Stimulated activated CD8-positive, alpha-beta memory T cell treated with anti-CD3 and anti-CD28 coated beads, Interleukin-15, amount 100 ng/mL, for 24 hours (primary cell): ENCODE data around the gene STARD10.

Experiments
- DNase-seq: peaks from one replicate; pipeline ENCODE4 v3.0.0-alpha.2; 2020; ENCODE audit warnings: low read depth

STARD10 gene

DNA sequence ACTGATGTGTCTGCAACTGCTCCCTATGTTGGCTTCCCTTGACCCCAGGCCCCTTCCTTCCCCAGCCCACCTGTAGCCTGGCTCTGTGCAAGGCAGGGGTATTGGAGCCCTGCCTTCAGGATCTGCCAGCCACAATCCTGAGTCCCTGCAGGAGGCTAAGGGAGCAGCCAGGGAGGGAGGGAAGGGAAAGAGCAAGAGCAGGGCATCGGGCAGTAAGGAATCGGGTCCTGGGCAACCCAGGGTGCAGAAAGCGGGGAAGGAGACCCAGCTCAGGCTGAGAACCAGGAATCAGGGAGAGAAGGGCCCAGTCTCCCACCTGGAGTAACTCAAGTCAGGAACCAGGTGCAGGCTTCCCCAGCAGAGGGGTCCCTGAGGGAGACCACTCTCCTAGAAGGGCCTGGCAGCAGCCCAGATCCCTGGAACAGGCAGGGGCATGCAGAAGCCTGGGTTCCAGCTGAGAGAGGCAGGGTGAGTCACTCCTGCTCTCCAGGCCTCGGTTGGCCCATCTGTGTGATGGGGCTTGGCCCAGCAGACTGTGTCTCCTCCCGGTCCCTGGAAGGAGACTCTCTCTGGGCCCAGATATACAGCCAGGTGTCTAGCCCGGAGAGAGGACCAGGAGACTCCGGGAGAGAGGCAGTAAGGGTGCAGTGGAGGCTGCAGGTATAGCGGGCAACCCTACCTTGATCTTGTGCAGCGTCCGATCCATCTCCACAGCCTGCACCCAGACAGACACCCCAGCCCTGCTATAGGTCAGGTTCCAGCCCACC, 13.4 kb downstream of the STARD10 start:
- DNase-seq: no peak

DNA sequence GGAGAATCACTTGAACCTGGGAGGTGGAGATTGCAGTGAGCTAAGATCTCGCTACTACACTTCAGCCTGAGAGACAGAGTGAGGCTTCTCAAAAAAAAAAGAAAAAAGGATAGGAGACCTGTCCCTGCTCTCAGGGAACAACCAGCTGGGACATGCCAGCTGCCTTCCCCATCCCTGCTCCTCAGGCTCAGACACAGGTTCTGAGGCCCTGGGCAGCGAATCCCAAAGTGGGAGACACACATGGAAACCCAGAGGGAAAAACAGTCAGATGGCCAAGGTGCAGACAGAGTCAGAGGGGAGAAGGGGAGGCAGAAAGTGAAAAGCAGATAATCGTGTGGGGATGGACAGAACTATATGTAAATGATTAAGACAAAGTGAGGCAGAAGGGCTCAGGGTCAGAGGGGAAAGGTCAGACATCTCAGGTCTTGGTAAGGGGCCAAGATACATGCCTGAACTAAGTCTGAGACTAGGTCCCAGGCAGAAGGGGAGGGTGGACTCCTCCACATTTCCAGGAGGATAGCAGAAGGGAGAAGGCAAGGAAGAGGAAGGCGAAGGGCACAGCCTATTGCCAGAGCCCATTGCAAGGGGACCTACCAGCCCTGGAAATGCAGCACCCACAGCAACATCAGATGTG, 14.2 kb downstream of the STARD10 start:
- no peak for DNase-seq

DNA sequence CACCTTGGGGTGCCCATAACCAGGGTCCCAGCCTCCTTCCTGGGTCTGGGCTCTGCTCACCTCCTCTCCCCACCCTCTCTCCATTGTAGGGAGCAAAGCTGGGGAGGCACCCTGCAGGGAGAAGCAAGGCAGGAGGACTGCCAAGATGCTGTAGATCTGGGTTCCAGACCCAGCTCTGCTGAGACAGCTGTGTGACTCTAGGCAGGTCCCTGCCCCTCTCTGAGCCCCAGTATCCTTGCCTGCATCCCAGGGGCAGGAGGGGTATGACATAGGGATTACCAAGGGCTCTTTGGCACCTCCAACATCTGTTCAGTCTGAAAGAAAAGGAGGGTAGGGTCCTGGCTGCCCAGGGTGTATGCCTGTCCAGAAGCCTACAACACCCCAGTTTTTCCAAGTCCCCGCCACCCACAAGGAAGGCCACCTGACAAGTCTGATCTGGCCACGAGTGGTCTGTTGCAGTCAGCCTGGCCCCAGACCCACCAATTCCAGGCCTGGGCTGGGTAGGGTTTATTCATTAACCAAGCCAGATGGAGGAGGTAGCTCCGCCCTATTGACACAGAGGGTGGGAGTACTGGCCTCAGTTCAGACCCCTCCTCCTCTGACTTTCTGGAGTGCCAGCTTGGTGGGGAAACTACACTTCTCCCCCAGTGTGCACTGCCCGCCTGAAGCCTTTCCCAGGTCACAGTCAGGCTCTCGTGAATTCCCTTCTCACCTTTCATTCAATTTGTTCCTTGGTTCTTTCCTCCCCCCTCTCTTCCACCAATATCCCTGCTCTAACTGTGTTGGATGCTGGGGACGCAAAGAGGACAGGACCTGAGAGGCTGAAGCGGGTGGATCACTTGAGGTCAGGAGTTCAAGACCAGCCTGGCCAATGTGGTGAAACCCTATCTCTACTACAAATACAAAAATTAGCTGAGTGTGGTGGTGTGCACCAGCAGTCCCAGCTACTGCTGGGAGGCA, 15.0 kb downstream of the STARD10 start:
- DNase-seq: no peak

DNA sequence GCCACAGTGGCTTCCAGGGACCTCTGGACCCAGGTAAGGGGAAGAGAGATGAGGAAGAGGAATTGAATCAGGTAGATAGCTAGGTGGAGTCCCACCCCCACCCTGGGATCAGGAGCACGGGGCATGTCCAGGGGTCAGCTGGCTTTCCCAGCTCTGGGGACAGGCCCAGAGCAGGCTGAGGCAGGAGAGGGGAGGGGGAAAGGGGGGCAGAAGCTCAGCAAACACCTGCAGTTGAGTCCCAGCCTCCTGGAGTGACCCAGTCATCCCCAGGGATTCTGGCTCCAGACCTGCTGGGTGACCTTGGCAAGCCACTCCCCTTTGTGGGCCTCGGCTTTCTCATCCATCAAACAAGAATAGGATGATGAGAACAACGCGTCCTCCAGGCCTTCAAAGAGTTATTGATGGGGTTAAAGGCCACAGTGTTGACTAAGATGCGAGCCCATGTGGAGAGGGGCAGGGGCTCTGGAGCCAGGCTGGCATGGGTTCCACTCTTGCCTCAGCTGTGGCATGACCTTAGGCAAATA, 16.0 kb downstream of the STARD10 start:
- DNase-seq: no peak

DNA sequence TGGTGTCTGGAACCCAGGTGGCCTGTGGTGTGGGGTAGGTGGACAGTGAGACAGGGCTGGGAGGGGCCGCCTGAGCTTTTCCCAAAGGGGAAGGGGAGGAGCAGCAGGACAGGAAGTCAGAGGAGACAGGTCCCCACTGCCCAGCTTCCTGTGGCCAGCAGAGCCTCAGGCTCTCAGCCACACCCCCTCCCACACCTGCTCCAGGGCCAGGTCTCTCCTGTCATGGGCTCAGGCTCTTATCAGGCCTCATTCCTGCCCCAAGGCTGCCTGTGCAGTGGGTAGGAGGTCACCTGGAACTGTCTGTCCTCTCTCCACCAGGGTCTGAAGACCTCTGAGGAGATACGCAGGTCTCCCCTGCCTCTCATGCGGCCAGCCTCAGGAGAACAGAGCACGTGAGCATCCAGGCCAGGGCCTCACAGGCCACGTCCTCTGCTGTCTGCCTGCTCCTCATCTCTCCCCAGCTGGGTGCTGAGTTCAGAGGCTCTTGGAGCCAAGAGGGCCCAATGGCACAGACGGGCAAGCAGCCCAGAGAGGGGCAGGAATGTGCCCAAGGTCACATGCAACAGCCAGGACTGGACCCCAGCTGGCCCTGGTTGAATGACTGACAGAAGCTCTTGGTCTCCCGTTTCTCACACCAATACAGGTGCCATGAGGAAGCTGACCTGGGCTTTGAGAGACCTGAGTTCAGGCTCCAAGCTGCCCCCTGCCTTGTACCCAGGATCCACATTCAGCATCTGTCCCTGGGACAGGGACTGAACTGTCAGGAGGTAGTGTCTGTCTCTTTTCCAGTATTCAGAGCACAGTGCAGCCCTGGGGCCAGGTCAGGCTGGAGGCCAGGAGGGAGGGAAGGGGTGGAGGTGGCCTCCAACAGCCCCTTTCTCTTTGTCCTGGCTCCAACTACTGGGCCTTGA, 16.7 kb downstream of the STARD10 start:
- no peak for DNase-seq

DNA sequence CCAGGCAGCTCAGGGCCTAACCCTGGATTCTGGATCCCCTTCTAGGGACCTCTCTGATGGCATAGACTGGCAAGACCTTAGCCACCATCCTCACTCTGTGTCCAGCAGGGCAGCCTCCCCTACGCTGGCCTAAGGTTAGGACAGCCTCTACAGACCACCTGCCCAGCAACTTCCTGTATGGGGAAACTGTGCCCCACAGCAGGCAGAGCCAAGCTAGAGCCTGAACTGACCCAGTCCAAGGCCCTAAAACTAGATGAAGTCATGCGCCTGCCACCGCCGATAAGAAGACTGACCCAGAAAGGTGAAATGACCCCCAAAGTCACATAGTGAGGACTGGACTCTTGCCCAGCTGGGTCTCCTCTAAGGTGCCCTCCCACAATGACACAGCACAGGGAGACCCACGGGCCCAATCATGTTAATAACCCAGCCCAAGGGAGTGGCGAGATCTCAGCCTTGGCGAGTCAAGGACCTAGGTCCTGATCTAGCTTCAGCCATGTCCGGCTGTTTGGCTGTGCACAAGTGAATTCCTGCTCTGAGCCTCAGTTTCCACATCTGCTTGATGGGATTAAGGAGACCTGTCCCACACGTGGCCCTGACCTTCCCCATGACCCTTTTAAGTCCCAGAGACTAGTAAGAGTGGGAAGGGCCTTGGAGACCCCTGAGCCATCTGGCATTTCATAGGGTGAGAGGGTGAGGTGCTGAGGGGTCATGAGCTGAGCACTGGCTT, 17.6 kb downstream of the STARD10 start:
- no peak for DNase-seq

DNA sequence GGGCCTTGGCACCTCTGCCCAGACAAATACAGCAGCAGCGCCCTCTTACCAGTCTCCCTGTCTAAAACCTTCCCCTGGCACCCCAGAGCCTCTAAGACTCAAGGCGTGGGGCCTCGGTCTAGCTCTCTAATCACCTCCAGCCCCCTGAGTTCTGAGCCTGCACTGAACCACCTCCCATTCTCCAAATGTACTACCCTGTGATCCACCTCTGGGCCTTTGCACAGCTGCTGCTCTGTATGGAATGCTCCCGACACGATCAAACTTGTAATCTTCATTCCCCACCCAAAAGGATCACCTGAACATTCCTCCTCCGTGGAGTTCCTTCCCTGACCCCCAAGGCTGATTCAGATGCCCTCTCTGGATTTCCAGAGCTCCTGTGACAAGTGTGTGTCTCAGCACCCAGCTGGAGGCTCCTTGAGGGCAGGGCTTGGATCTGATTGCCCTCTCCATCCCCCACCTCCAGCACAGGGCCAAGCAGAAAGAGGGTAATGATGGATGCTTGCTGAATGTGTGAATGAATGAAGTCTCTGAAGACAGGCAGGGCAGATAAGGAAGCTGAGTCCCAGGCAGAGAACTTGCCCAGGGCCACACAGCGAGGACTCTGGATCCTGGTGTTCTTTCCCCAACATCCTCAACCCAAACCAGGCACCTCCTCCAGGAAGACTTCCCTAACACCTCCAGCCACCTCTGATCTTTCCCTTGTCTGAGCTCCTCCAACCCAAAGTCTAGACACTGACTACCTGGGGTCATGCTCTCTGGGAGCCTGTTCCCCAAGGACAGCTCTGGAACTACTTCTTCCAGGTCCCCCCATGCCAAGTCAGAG, 18.3 kb downstream of the STARD10 start:
- no peak for DNase-seq

DNA sequence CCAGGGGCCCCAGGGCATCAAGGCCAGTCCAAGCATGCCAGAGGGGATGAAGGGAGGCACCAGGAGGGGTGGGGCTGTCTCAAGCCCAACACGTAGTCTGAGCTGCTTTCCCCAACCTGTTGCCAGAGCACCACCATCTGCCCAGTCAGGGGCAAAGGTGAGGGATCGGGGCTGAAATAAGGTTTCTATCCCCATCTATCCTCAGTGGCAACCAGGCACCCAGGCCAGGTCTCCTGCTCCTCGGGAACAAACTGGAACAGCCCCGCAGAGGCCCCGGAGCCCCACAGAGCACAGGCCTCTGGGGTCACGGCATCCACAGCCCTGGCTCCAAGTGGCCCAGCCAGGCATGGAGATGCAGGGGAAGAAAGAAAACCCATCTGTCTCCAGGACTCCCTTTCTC, 19.3 kb downstream of the STARD10 start:
- no peak for DNase-seq

DNA sequence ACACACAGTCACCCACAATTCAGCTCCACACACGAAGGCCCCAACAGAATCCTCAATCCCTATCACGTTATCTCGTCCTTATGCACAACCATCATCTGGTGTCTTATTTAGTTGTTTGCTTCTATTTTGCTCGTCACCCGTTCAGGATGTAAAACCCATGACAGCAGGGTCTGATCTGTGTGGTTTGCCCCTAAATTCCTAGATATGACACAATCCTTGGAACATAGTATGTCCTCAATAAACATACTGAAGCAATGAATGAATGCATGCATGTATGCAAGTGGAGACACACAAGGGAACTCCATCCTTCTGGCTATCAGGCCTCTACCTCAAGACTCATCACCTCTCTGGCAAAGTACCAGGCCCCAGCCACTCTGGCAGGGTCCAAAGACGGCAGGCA, 20.2 kb downstream of the STARD10 start:
- no peak for DNase-seq

DNA sequence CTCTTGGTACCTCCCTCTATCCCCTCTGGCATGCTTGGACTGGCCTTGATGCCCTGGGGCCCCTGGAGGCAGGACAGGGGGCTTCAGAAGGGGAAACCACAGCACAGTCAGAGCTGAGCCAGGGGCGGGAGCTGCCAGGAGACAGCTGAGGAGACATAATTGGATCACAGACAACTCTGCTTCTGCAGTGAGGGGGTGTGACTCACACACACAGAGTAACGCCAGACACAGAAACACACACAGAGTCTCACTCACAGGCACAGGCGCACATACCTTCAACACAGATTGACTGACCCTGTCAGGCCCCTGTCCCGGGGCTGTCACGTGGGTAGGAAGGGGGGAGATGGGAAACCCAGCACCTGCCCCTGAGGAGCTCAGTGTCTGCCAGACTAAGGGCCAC, 20.6 kb downstream of the STARD10 start:
- no peak for DNase-seq

DNA sequence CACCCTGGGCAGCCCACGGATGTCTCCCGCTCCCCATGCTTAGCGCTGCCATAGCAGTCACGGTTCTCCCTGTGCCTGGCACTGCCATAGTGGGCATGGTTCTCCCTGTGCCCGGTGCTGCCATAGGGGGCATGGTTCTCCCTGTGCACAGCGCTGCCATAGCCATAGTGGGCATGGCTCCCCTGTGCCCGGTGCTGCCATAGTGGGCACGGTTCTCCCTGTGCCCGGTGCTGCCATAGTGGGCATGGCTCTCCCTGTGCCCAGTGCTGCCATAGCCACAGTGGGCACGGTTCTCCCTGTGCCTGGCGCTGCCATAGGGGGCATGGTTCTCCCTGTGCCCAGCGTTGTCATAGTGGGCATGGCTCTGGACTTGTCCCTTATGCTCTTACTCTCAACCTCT, 21.8 kb downstream of the STARD10 start:
- no peak for DNase-seq

DNA sequence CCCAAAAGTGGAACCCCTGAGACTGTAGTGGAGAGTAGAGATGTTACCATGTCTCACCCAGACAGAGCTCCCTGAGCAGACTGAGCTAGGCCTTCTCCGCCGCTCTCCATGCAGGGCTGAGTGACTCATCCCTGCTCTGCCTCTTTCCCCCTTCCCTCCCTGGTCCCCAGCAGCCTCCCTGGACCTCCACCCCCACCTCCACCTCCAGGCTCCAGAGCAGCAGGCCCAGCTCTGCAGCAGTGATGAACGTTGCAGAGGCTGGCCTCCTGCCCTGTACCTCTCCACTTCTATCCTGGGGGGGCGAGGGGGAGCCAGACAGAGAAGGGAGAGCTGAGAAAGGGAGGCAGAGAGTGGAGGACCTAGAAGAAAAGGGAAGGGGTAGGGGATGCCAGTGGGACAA, 22.3 kb downstream of the STARD10 start:
- DNase-seq: no peak

DNA sequence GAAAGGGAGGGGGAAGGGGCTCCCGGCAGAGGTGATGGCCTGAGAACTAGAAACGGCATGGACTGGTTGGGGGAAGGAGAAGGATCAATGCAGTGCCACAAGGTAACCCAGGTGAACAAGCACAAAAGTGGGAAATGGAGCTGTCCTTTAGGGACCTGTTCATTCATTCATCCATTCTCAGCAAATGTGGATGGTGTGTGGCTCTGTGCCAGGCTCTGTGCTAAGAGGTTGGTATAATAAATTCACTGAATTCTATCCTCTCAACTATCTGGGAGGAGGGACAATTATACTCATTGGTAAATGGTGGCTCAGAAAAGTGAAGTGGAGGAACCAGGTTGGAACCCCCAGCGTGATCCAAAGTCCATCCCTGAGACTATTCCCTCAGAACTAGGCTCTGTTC, 23.0 kb downstream of the STARD10 start:
- DNase-seq: no peak

DNA sequence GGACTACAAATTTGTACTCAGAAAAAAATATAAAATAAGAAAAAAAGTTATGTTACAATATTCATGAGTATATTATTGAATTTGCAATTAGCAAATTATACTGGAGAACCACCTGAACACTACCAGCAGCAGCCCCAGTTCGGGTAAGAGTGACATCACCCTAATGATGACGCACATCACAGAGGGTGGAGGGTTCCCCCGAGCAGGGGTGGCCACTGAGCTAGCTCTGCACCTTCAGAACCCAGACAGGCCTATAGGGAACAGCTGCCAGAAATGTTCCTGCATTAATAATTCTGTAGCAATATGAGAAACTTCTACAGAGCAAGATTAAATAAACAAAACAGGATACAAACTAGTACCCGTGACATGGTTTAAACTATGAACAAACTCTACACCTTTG, 24.2 kb downstream of the STARD10 start:
- DNase-seq: no peak

DNA sequence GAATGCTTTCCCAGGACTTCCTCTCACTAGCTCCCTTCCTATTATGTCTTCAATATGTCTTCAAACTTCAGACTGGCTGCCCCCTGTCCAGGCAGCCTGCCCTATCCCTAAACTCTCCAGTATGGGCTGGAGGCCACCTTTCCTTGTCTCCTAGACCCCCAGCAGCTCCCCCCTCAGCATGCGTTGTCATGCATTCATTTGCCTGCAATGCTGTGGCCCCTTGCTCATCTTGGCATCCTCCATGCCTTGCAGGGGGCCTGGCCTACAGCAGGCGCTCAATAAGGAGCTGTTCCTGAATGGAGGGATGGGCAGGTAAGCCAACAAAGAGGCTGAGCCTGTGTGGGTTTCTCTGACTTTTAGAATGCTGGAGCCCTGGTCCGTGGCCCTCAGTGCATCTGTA, 25.3 kb downstream of the STARD10 start:
- DNase-seq: no peak

DNA sequence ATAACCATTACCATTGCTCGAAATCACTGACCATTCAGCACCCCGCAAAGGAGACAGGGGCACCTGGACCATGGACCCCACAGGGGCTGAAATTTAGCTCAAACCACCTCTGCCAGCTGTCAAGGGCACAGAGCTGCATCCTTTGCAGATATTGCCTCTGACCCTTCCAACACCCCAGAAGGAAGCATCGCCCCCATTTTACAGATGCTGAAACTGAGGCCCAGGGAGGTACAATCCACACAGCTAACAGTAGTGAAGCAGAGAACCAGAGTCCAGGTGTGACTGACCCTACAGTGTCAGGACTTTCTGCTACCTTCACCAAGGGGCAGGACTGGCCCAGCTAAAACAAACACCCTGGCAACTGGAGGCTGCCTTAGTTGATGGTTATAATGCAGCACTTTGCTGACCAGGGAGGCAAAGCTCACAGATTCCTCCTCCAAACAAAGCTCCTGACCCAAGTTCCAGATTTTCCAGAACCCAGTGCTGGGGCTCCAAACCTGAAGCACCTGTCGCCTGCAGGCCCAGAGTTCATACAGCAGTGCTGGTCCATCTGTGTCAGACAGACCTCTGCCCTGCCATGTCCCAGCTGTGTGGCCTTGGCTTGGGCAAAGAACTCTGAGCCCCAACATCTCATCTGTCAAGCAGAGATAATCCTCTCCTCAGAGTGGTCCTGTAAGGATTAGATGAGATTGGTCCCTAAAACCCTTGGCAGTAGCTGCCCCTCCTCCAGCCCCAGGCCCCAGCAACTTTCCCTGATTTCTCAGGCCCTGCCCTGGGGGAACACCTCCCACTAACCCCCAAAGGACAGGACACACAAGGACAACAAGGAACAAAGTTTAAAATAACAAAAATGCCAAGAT, 26.4 kb downstream of the STARD10 start:
- DNase-seq: no peak

DNA sequence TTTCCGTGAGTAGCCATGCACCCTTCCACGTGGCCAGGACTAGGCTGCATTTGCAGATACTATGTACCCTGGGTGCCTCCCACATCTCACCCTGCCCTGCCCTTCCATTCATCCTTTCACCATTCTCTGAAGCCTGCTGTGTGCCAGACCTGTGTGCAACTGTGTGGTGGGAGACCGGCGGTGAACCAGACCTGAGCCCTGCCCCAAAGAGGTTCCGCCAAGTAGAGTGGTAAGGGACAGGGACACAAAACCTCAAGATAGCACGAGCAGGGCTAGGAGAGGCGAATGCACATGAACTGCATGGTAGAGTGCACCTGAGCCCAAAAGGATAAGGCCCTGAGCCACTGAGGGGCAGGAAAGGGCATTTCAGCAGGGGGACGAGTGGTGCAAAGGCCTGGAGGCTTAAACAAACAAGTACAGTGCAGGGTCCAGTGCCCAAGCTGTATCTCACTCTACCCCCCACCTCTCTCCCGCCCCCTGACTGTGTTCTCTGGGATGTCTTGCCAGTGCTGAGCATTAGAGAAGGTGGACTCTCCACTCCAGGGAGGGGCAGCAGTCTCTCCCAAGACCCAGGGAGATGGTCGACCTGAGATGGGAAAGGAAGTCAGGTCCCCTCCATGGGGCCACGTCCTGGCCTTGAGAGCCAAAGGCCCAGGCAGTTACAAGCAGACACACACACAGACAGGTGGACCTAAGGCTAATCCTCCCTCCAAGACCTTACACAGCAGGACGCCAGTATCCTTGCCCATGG, 27.5 kb downstream of the STARD10 start:
- no peak for DNase-seq

DNA sequence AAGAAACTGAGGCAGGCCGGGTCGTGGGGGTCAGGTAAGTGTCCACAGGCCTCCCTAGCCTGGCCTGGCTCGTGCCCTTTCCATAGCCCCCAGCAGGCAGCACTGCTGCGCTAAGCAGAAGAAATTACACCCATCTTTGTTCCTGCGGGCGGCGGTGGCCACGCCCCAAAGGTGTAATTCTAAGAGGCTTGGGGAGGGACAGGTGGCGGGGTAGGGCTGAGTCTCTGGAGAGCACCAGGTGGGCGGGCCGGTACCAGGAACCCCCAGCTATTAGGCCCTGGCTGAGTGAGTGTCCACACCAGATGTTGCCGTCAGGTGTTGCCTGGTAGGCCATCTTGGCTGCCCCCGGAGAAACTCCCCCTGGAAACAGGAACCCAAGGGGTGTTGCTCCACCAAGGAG, 29.3 kb downstream of the STARD10 start:
- no peak for DNase-seq
